HT1080 (cell line): ENCODE measurements around the gene TEKT5. TPM values are rescaled to one million over a fixed set of nuclear protein-coding genes. Genes with fewer than 3 reads are reported as not detected.

Source experiments
- DNase-seq: peaks from one replicate; pipeline ENCODE4 v3.0.0-alpha.2; 2015; ENCODE audit warnings: low read depth
- total RNA-seq: library from RNA; depleted of rRNA; stranded (reverse); fragments of >200 nt; shearing (Covaris generic); gene quantifications from 2 replicates; pipeline ENCODE4 v1.2.3, GENCODE V29; 2014

TEKT5 gene
- total RNA-seq, 1 experiment from 2014 or later = 0.11 TPM

- DNase-seq = no peak
Observed at GRCh38 chr16:10611825-10612342, 82.8 kb downstream of the TEKT5 start.

- no peak for DNase-seq
Observed at GRCh38 chr16:10610499-10611184, 84.1 kb downstream of the TEKT5 start.

- peak; percentile 67 for DNase-seq
Observed at GRCh38 chr16:10609402-10609774, 85.3 kb downstream of the TEKT5 start.

- no peak for DNase-seq
Observed at GRCh38 chr16:10608687-10609401, 85.9 kb downstream of the TEKT5 start.

GRCh38 chr16:10607157-10607556 is 87.6 kb downstream of the TEKT5 start:
- DNase-seq = no peak

- no peak for DNase-seq
Observed at GRCh38 chr16:10606607-10607006, 88.1 kb downstream of the TEKT5 start.

GRCh38 chr16:10605636-10606035 is 89.1 kb downstream of the TEKT5 start:
- no peak for DNase-seq

- DNase-seq = no peak
Observed at GRCh38 chr16:10601444-10602408, 93.0 kb downstream of the TEKT5 start.

DNA sequence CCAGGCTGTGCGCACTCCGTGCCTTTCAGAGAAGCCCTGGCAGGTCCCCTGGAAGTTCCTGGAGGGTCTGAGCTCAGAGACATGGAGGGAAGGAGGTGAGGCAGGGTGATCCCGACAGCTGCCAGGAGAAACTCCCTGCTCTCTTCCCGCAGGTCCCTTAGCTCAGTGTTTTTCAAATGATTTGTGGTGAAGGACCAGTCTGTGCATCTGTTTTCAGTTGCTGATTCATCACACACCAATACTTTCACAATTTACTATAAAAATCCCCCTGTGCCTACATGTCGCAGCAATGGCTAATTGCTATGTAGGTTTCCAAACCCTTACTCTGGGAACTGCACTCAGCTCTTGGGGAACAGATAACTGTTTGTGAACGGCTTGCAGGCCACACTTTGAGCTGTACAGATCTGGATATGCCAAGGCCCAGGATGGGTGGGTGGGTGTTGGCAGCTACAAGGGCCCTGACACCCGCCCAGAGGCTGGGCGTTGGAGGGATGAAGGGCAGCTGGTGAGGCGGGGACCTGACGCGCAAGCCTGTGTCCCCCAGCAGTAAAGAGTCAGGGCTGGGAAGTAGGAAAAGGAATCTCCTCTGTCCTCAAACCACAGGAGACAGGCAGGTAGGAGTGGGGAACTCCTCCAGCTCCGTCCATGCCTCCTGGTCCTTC is 93.8 kb downstream of the TEKT5 start:
- no peak for DNase-seq

DNA sequence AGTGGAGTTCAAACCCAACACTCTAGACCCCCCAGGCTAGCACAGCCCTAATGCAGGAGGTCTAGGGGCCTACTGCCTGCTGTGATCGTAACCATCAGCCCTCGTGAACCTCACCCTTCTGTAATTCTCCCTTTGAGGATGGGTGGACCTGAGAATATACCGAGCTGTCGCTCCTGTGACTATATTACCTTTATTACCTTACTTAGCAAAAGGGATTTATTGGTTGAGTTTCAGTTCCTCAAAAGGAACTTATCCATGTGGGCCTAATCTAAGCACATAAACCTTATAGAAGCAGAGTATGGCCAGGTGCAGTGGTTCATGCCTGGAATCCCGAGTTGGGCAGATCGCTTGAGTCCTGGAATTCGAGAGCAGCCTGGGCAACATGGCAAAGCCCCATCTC is 95.1 kb downstream of the TEKT5 start:
- no peak for DNase-seq

DNA sequence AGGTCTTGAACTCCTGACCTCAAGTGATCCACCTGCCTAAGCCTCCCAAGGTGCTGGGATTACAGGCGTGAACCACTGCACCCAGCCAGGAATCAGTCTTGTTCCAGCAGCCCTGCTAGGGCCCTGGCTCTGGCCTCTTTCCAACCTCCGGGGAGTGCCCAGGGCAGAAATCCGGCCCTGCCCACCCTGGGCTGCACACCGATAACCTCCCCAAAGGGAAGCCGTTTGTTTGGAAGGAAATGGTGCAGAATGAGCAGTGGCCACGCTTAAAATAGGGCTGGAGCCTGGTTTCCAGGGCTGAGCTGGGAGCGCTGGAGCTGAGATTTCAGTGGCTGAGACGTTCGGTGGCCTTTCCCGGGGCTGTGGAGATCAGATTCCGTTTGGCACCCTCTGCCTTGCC is 96.6 kb downstream of the TEKT5 start:
- no peak for DNase-seq

GRCh38 chr16:10597187-10597601 is 97.5 kb downstream of the TEKT5 start:
- no peak for DNase-seq

DNA sequence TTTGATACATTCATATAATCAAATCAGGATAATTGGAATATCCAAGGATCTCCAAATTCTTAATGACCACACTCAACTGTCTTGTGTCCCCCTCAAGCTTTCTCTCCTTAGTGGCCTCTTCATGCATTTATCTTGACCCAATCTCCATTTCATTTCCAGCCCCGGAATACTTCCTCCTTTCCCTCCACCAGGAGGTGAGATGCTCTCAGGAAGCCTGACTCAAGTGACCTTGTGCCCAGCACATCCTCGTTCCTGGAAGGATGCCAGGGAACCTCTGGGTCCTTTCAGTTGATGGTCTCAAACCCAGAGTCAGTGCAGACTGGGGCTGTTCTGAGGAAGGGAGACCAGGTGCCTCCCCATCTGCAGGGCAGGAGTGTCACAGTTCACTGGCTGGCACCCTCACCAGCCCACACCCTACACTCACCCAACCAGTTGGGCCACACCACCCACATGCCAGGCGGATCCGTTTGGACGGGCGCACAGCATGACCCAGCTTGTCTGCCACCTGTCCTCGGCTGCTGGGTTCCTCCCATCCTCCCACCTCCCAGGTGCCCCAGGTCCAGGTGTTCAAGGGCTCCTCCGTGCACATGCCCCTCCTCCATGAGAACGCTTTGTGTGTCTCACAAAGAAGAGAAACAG is 100.3 kb downstream of the TEKT5 start:
- no peak for DNase-seq

DNA sequence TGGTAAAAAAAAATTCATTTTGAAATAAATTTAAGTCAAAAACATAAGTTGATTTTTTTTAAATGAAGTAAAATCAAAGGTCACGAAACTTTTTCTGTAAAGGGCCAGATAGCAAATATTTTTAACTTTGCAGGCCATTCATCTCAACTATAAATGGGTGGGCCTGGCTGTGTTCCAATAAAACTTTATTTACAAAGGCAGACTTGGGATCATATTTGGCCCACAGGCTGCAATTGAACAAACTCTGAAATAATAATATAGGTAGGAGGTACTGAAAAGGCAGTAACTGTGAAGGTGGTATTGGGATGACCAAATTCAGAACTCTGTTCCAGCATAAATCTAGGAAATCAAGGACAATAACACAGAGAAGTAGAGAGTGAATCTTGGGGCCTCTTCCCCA is 102.1 kb downstream of the TEKT5 start:
- DNase-seq = no peak

- DNase-seq = peak; percentile 8
Observed at GRCh38 chr16:10590342-10590741, 104.4 kb downstream of the TEKT5 start.

- peak; percentile 9 for DNase-seq
Observed at GRCh38 chr16:10589109-10589508, 105.6 kb downstream of the TEKT5 start.

DNA sequence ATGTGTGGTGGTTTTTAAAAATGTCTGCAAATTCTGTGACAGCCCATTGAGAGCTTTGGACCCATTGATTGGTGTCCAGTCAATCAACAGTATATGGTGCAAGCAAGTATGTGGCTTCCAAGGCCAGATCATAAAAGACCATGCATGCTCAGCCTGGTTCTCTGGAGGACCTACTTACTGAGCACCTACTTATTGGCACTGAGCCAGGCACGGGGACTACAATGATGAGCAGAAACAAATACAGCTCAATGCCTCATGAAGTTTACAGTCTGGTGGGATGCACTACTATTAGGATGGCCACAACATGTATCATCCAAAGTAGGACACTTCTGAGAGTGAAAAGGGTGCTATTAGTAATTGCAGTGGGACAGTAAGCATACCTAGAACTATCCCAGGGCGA is 107.1 kb downstream of the TEKT5 start:
- no peak for DNase-seq

- DNase-seq = peak; percentile 69
Observed at GRCh38 chr16:10584981-10585438, 109.7 kb downstream of the TEKT5 start.

- DNase-seq = no peak
Observed at GRCh38 chr16:10583269-10583668, 111.5 kb downstream of the TEKT5 start.

DNA sequence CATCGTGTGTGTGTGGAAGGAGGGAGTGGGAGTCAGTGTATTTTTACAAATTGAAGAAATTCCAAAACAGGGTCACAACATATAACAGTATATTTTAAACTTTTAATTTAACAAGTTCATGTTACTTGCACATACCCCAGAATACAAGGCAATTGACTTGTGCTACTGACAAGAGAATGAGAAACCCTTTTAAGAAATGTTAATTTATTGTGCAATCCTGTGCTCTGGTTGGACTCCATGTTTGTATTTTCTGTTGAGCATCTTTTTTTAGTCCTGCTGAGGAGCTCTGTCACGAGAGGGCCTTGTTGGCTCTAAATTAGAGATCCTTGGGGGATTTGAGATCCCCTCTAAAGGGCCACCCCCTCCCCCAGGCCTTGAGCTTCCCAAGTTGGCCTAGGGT is 113.2 kb downstream of the TEKT5 start:
- no peak for DNase-seq

- no peak for DNase-seq
Observed at GRCh38 chr16:10580883-10581247, 113.9 kb downstream of the TEKT5 start.
